HepG2 (cell line): ENCODE results near the gene NHERF2. TPM values are rescaled to one million over a fixed set of nuclear protein-coding genes. Genes with fewer than 3 reads are reported as not detected.
A peak's percentile ranks its signal among the peaks of the same experiment; 100 is the strongest.

Experiments used
- ARID2 ChIP-seq: sonication (generic); formaldehyde crosslinking; IDR thresholded peaks from 2 replicates; pipeline ENCODE4 v1.8.1; 2022; ENCODE audit warnings: mild to moderate bottlenecking, missing genetic modification reagents, borderline replicate concordance
- ATF7 ChIP-seq, 2 experiments: fragments of 450-650 bp in 1 of 2; sonication (generic) in 1 of 2; formaldehyde crosslinking in 1 of 2; IDR thresholded peaks; 2 replicates each; pipeline versions ENCODE4 v1.4.0 to v1.6.1; 2016 to 2020; ENCODE audit warnings: antibody characterized with exemption in 1 of 2, mild to moderate bottlenecking in 1 of 2, missing genetic modification reagents in 1 of 2
- EEA1 ChIP-seq: sonication (generic); formaldehyde crosslinking; IDR thresholded peaks from 2 replicates; pipeline ENCODE4 v1.5.1; 2020; ENCODE audit warnings: mild to moderate bottlenecking, missing genetic modification reagents, borderline replicate concordance
- FOSL1 ChIP-seq: sonication (generic); formaldehyde crosslinking; IDR thresholded peaks from 2 replicates; pipeline ENCODE4 v1.9.0; 2021; ENCODE audit warnings: missing genetic modification reagents, borderline replicate concordance
- FOXA3 ChIP-seq: IDR thresholded peaks from 2 replicates; pipeline ENCODE4 v1.6.1; 2016; ENCODE audit warnings: missing genetic modification reagents, missing compliant biosample characterization
- HDAC6 ChIP-seq: fragments of 200-600 bp; sonication (generic); IDR thresholded peaks from 2 replicates; pipeline ENCODE4 v1.7.0; 2017; ENCODE audit warnings: mild to moderate bottlenecking, antibody characterized with exemption, low read length, low read depth
- NCOA1 ChIP-seq: sonication (generic); formaldehyde crosslinking; IDR thresholded peaks from 2 replicates; pipeline ENCODE4 v1.9.0; 2021; ENCODE audit warnings: missing genetic modification reagents
- RAD51 ChIP-seq: fragments of 450-650 bp; IDR thresholded peaks from 2 replicates; pipeline ENCODE4 v1.6.1; 2016; ENCODE audit warnings: borderline replicate concordance
- SCMH1 ChIP-seq: sonication (generic); formaldehyde crosslinking; IDR thresholded peaks from 2 replicates; pipeline ENCODE4 v1.9.0; 2021; ENCODE audit warnings: missing genetic modification reagents, mild to moderate bottlenecking, borderline replicate concordance
- SRSF4 ChIP-seq: fragments of 200-400 bp; formaldehyde crosslinking; IDR thresholded peaks from one replicate; pipeline ENCODE4 v1.6.1; 2018; ENCODE audit warnings: mild to moderate bottlenecking, low read depth, low read length, moderate library complexity; ENCODE audit not compliant: poor library complexity, severe bottlenecking
- ZBTB8A ChIP-seq: sonication (generic); formaldehyde crosslinking; IDR thresholded peaks from 2 replicates; pipeline ENCODE4 v1.4.0; 2020; ENCODE audit warnings: mild to moderate bottlenecking, low read depth, missing genetic modification reagents, borderline replicate concordance
- ZFP82 ChIP-seq: sonication (generic); formaldehyde crosslinking; IDR thresholded peaks from 2 replicates; pipeline ENCODE4 v1.5.1; 2020; ENCODE audit warnings: mild to moderate bottlenecking, missing genetic modification reagents, borderline replicate concordance
- ZFP90 ChIP-seq: sonication (generic); formaldehyde crosslinking; IDR thresholded peaks from 2 replicates; pipeline ENCODE4 v1.8.0; 2022; ENCODE audit warnings: missing genetic modification reagents, mild to moderate bottlenecking, inconsistent platforms, borderline replicate concordance
- ZNF256 ChIP-seq: sonication (generic); formaldehyde crosslinking; conservative IDR thresholded peaks from 2 replicates; pipeline ENCODE4 v1.4.0; 2020; ENCODE audit warnings: missing genetic modification reagents
- polyA plus RNA-seq, 8 experiments: library from polyadenylated mRNA; depleted of rRNA in 3 of 8; stranded (reverse) in 7 of 8; unstranded in 1 of 8; fragments of >200 nt; fragmentation: Illumina TruSeq in 4 of 8; extraction: Trizol in 4 of 8; gene quantifications; 2 replicates each; pipeline versions ENCODE4 v1.2.1 to v1.2.3, GENCODE V29; 2011 to 2016; ENCODE audit warnings: low read depth in 4 of 8, missing spikeins in 1 of 8, mixed read lengths in 1 of 8; ENCODE audit not compliant: insufficient read depth in 1 of 8
- total RNA-seq, 5 experiments: library from RNA; depleted of rRNA; stranded (reverse); fragments of >200 nt; fragmentation: Illumina TruSeq; extraction: Trizol; gene quantifications; 2 replicates each; pipeline ENCODE4 v1.2.3, GENCODE V29; 2016; ENCODE audit warnings: low read depth in 1 of 5
- TF ChIP-seq, protein P1 (sequence below): sonication (generic); formaldehyde crosslinking; IDR thresholded peaks from 2 replicates; pipeline ENCODE4 v1.4.0; 2020; ENCODE audit warnings: missing genetic modification reagents, borderline replicate concordance
- TF ChIP-seq, protein P2 (sequence below): sonication (generic); formaldehyde crosslinking; IDR thresholded peaks from 2 replicates; pipeline ENCODE4 v1.8.0; 2022; ENCODE audit warnings: mild to moderate bottlenecking, missing genetic modification reagents; ENCODE audit not compliant: insufficient replicate concordance
- TF ChIP-seq, protein P3 (sequence below): IDR thresholded peaks from 2 replicates; pipeline ENCODE4 v1.6.1; 2016; ENCODE audit warnings: control low read depth
- TF ChIP-seq, protein P4 (sequence below): sonication (generic); formaldehyde crosslinking; IDR thresholded peaks from 2 replicates; pipeline ENCODE4 v1.5.1; 2020; ENCODE audit warnings: mild to moderate bottlenecking, missing genetic modification reagents, moderate library complexity
- TF ChIP-seq, protein P5 (sequence below): sonication (generic); formaldehyde crosslinking; IDR thresholded peaks from 2 replicates; pipeline ENCODE4 v1.5.0; 2020; ENCODE audit warnings: missing genetic modification reagents, mild to moderate bottlenecking, borderline replicate concordance

NHERF2 gene
- total and polyA plus RNA-seq, 2 of the 13 experiments (the other 11 are each of a cell fraction or from before 2014, with no cell fraction given): 23.7 to 39.3 TPM

DNA sequence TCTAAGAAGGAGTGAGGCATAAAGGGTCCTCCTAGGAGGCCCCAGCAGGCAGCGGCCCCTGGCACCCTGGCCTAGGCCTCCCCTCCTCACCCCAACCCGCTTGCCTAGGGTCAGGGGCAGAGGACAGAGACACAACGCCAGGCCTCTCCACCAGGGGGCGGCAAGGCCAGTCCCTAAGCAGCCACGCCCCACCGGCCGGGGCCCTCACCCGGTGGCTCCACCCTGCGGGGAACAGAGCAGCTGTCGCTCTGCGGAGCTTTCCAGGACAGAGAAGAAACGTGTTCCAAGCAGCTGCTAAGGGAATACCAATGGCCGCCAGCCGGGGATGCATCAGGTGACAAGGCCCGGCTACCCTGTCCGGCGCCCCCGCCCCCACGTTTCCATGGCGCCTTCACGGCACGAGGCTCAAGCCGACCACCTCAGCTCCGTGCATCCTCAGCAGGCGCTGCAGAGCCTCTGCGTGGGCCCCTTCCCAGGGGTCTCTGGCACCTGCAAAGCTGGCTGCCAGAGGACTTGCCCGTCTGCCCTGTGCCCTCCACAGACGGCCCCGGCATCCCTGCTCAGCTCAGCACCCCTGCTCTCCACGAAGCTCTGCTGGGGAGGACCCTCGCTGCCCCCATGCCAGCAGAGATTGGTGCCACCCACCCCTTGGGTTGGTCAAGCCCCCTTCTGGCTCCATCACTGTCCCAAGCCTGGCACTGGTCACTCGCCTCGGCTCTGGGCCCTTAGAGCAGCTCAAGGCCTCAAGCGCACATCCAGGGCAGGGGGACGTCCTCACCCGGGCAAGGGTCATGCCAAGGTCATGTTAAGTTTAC, 22.7 kb upstream of the NHERF2 start (continued):
- TF ChIP-seq, protein P1, sequence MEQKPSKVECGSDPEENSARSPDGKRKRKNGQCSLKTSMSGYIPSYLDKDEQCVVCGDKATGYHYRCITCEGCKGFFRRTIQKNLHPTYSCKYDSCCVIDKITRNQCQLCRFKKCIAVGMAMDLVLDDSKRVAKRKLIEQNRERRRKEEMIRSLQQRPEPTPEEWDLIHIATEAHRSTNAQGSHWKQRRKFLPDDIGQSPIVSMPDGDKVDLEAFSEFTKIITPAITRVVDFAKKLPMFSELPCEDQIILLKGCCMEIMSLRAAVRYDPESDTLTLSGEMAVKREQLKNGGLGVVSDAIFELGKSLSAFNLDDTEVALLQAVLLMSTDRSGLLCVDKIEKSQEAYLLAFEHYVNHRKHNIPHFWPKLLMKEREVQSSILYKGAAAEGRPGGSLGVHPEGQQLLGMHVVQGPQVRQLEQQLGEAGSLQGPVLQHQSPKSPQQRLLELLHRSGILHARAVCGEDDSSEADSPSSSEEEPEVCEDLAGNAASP: peak; percentile 67; the same call in 1 of the 2 replicates
- peak; percentile 48 for TF ChIP-seq FOXA3 (CRISPR knock-in tag)
- TF ChIP-seq, protein P2, sequence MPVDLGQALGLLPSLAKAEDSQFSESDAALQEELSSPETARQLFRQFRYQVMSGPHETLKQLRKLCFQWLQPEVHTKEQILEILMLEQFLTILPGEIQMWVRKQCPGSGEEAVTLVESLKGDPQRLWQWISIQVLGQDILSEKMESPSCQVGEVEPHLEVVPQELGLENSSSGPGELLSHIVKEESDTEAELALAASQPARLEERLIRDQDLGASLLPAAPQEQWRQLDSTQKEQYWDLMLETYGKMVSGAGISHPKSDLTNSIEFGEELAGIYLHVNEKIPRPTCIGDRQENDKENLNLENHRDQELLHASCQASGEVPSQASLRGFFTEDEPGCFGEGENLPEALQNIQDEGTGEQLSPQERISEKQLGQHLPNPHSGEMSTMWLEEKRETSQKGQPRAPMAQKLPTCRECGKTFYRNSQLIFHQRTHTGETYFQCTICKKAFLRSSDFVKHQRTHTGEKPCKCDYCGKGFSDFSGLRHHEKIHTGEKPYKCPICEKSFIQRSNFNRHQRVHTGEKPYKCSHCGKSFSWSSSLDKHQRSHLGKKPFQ (CRISPR knock-in tag): no peak
- no peak for TF ChIP-seq RAD51
- no peak for TF ChIP-seq NCOA1
- no peak for TF ChIP-seq ZBTB8A (CRISPR knock-in tag)
- no peak for TF ChIP-seq SCMH1 (CRISPR knock-in tag)
- no peak for TF ChIP-seq ZNF256
- TF ChIP-seq, protein P3, sequence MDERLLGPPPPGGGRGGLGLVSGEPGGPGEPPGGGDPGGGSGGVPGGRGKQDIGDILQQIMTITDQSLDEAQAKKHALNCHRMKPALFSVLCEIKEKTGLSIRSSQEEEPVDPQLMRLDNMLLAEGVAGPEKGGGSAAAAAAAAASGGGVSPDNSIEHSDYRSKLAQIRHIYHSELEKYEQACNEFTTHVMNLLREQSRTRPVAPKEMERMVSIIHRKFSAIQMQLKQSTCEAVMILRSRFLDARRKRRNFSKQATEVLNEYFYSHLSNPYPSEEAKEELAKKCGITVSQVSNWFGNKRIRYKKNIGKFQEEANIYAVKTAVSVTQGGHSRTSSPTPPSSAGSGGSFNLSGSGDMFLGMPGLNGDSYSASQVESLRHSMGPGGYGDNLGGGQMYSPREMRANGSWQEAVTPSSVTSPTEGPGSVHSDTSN (CRISPR knock-in tag): no peak
- no peak for TF ChIP-seq EEA1 (CRISPR knock-in tag)
- TF ChIP-seq, protein P4, sequence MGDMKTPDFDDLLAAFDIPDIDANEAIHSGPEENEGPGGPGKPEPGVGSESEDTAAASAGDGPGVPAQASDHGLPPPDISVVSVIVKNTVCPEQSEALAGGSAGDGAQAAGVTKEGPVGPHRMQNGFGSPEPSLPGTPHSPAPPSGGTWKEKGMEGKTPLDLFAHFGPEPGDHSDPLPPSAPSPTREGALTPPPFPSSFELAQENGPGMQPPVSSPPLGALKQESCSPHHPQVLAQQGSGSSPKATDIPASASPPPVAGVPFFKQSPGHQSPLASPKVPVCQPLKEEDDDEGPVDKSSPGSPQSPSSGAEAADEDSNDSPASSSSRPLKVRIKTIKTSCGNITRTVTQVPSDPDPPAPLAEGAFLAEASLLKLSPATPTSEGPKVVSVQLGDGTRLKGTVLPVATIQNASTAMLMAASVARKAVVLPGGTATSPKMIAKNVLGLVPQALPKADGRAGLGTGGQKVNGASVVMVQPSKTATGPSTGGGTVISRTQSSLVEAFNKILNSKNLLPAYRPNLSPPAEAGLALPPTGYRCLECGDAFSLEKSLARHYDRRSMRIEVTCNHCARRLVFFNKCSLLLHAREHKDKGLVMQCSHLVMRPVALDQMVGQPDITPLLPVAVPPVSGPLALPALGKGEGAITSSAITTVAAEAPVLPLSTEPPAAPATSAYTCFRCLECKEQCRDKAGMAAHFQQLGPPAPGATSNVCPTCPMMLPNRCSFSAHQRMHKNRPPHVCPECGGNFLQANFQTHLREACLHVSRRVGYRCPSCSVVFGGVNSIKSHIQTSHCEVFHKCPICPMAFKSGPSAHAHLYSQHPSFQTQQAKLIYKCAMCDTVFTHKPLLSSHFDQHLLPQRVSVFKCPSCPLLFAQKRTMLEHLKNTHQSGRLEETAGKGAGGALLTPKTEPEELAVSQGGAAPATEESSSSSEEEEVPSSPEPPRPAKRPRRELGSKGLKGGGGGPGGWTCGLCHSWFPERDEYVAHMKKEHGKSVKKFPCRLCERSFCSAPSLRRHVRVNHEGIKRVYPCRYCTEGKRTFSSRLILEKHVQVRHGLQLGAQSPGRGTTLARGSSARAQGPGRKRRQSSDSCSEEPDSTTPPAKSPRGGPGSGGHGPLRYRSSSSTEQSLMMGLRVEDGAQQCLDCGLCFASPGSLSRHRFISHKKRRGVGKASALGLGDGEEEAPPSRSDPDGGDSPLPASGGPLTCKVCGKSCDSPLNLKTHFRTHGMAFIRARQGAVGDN (CRISPR knock-in tag): peak; percentile 86
- TF ChIP-seq, protein P5, sequence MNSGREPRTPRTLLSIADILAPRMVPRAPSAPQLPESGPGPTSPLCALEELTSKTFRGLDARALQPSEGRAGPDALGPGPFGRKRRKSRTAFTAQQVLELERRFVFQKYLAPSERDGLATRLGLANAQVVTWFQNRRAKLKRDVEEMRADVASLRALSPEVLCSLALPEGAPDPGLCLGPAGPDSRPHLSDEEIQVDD (CRISPR knock-in tag): 0 out of 2 replicates have a peak, but pooled peaks have one; percentile 63
- no peak for TF ChIP-seq HDAC6
- TF ChIP-seq ARID2 (CRISPR knock-in tag): no peak
- peak; percentile 86 for TF ChIP-seq ZFP90 (CRISPR knock-in tag)
- TF ChIP-seq ZFP82 (CRISPR knock-in tag): no peak
- TF ChIP-seq SRSF4: no peak
- no peak for TF ChIP-seq ATF7 (IDR thresholded peaks at IDR 0.05)
- no peak for TF ChIP-seq ATF7 (CRISPR knock-in tag; IDR thresholded peaks at IDR 0.05)
- TF ChIP-seq FOSL1 (CRISPR knock-in tag): no peak
